Muscle layer of colon (tissue), 2 donors: Measurements from ENCODE around the gene IDS.
"Not testable (repeated sequence)": the region's sequence is repeated elsewhere in the genome, so short reads cannot be mapped to it uniquely, and the experiment has no call there.

Source experiments
- H3K27ac ChIP-seq: one replicate; pipeline ENCODE4 v1.7.0; 2013; ENCODE audit warnings: low read depth, mild to moderate bottlenecking, low read length, moderate library complexity
- H3K27me3 ChIP-seq, 2 donors: one replicate each; pipeline ENCODE4 v1.7.0; 2013; ENCODE audit warnings: low read length in 2 of 2, mild to moderate bottlenecking in 2 of 2; ENCODE audit not compliant: insufficient read depth in 2 of 2, control insufficient read depth in 1 of 2
- H3K36me3 ChIP-seq: one replicate; pipeline ENCODE4 v1.7.0; 2013; ENCODE audit warnings: mild to moderate bottlenecking, low read length; ENCODE audit not compliant: insufficient read depth
- H3K4me1 ChIP-seq: one replicate; pipeline ENCODE4 v1.7.0; 2013; ENCODE audit warnings: mild to moderate bottlenecking, low read length; ENCODE audit not compliant: insufficient read depth
- H3K4me3 ChIP-seq, 2 donors: one replicate each; pipeline ENCODE4 v1.7.0; 2013; ENCODE audit warnings: low read length in 2 of 2, low read depth in 1 of 2, mild to moderate bottlenecking in 1 of 2, moderate library complexity in 1 of 2
- H3K9ac ChIP-seq: one replicate; pipeline ENCODE4 v1.7.0; 2013; ENCODE audit warnings: low read length
- H3K9me3 ChIP-seq: one replicate; pipeline ENCODE4 v1.7.0; 2013; ENCODE audit warnings: mild to moderate bottlenecking, low read length
- donor health status: abdominal sarcoma.
- donor health status: Adenocarcinoma of cecum.

The IDS gene

DNA sequence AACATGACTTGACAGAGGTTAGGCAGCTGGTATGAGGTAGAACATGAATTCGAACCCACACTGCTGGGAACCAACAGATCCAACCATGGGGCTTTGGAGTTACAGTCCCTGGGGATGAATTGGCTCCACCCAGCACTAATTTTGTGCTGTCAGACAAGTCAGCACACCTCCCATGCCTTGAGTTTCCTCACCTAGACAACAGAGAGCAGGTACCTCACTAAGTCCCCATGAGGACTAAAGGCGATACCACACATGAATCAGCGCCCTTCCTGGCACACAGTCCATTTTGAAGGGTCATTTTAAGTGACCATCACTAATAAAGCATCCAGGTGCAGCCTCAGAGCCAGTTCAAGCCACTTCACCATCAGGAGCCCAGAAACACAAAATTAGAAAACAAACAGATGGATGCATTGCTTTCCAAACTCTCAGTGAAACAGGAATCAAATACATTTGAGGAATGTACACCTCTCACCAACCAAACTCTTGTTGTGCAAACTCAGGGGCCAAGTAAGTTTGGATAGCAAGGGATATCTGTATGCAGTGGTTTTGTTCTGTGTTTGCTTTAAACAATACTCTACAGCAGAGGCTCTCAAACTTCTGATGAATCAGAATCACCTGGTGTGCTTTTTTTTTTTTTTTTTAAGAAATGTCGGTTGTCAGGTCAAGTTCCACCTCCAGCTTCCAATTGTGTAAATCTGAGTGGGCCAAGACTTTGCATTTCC, 10.1 kb downstream of the IDS start:
- Histone ChIP-seq H3K36me3 (peaks cover 66% of the 10 kb centered on the region), H3K9me3 (no peaks in the 10 kb centered on the region), H3K27me3 (no peaks in the 10 kb centered on the region), H3K4me3 (no peak overlapping the region), H3K4me1 (no peaks in the 10 kb centered on the region), H3K9ac (no peak overlapping the region), H3K27ac (no peak overlapping the region)

DNA sequence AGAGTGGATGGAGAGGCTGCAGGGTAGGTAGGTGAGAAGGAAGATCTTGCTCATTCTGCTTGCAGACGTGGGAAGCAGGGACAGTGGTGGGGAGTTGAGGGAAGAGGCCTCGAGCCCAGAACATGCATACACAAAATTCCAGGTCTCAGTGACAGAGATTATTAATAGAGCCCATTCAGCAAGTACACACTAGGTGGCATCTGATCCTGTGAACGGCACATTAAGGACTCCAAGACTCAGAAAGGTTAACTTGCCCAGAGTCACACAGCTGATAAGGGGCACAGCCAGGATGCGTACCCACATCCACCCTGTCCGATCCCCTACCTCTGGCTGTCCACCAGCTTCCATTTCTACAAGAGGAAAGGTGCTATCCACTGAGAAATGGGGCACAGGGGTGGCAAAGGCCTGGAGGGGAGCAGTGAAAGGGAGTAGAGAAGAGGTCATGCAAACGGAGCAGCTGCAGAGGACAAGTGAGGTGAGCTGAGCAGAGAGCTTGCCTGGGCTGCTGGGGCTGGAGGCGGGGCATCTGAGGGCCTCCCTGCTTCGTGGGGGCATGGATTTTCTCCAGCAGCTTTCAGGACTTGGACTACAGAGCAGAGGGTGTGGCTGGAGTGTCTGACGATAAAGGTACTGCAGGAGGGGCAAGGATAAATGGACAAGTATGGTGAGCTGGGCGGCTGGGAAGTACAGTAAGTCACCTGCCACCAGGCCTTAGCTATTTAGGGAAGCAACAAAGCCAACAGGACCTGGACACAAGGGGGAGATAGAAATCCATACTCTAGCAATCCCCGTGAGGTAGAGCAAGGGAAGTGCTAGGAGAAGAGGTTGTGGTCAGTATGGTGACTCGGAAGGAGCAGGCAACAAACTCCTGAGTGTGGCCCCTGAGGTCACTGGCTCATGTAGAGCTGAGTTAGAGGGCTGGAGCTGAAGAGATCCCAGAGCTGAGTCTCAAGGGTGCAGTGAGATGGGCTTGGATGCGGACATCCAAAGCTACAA, 11.2 kb downstream of the IDS start:
- H3K27me3 ChIP-seq, result no peaks in the 10 kb centered on the region
- H3K9ac ChIP-seq, result no peak overlapping the region
- peaks cover 67% of the 10 kb centered on the region for H3K36me3 ChIP-seq
- H3K4me1 ChIP-seq, result no peaks in the 10 kb centered on the region
- H3K4me3 ChIP-seq, result no peak overlapping the region
- no peak overlapping the region for H3K27ac ChIP-seq
- H3K9me3 ChIP-seq, result no peaks in the 10 kb centered on the region

DNA sequence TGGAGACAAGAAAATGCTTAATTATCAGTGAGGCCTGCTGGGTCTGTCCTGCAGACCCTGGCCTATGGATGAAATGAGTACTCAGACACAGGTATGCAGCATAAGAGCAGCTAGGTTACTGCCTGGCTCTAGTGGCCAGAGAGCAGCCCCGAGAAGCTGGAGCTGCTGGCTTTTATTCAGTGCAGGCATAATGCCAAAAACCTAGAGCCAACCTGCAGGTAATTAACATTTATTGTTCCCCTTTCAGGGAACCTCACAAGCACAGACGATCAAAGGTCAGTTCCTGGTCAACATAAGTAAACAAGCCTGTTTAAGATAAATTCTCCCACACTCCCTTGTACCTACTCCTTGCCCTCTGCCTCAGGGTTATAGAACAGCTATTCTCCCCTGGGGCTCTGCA, 13.3 kb downstream of the IDS start:
- Histone ChIP-seq H3K27ac (no peak overlapping the region), H3K27me3 (no peaks in the 10 kb centered on the region), H3K4me3 (no peak overlapping the region), H3K9ac (no peak overlapping the region), H3K9me3 (no peaks in the 10 kb centered on the region), H3K36me3 (peaks cover 57% of the 10 kb centered on the region), H3K4me1 (no peaks in the 10 kb centered on the region)

DNA sequence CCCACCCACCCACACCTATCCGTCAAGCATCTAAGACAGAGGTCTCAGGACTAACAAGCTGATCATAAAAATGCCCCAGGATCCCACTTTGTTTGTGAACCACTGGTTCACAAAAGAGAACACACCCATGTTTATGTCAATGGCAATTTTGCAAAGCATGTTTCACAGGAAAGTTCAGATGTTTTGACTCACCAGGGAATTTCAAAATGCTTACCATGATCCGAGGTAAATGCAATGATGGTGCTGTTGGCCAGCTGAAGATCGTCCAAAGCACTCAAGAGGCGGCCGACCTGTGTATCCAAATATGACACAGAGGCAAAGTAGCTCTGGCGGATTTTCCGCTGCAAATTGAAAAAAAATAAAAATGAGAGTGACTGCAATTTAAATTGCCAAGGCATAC, 15.0 kb downstream of the IDS start:
- H3K27me3 ChIP-seq, result no peaks in the 10 kb centered on the region
- no peaks in the 10 kb centered on the region for H3K4me1 ChIP-seq
- no peaks in the 10 kb centered on the region for H3K9me3 ChIP-seq
- H3K36me3 ChIP-seq, result peaks cover 44% of the 10 kb centered on the region
- H3K9ac ChIP-seq, result no peak overlapping the region
- no peak overlapping the region for H3K27ac ChIP-seq
- H3K4me3 ChIP-seq, result no peak overlapping the region

DNA sequence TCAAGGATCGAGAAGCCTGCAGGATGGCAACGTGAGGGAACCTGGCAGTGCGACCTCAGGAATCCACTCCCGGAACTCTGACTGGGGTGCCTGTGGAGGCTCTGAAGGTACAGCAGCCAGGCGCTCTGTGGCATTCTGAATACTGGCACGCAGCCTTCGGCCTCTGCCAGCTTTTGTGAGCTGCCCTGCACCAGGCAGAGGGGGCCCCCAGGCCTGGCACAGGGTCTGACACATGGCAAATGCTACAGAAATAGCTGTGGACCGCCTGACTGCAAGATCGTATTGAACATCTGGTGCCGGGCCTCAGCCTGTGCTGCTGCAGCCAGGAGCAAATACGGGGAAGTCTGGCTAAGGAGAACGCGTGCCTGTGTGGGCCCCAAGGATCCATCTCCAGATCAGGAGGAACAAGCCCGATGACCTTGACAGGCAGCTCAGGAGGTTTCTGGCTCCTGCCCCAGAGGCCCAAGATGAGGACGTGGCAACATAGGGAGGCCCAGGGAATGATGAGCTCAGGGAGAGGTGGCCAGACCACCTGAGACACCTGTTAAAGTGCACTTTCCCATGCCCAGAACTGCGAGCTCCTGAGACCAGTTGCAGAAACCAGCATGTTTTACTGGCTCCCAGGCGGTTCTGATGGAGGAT, 16.6 kb downstream of the IDS start:
- not testable (repeated sequence) for H3K9ac ChIP-seq, H3K9me3 ChIP-seq, H3K4me3 ChIP-seq, H3K27ac ChIP-seq, H3K27me3 ChIP-seq, H3K4me1 ChIP-seq
- peaks cover 31% of the 10 kb centered on the region for H3K36me3 ChIP-seq

DNA sequence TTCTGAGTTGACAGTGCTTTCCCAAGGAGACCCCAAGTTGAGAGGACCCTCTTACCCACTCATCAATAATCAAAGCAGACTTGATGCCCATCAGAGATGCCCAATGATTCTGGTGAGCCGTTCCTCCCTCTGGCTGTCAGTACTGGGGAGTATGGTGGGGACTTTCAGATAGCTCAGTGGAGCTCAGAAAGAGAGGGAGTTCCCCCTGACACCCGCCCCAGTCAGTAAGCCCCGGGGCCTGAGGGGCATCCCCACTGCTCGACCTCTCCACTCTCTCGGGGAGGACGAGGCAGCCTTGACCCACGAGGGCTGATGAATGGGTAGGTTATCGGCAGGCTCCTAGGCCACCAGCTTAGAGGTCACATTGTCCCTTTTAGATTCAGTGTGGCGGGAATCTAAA, 17.1 kb downstream of the IDS start:
- H3K4me1 ChIP-seq, H3K27me3 ChIP-seq, H3K9me3 ChIP-seq, H3K27ac ChIP-seq, H3K9ac ChIP-seq, H3K4me3 ChIP-seq: not testable (repeated sequence)
- peaks cover 30% of the 10 kb centered on the region for H3K36me3 ChIP-seq

DNA sequence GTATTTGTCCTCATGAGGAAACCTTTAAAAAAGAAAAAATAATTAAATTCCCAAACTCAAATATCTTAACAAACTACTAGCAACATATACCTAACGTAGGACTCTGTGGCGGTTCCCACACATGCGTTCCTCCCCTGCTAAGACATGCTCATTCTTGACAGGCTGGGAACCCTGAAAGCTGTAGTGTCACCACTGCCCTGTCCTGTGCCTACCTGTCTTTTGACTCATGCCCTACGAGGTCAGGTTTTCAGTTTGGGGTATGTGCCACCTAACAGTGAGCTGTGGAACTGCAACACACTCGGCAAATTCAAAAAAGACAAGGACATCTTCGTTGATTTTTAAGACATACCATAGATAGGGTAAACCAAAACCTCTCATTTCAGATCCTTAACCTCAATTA, 17.8 kb downstream of the IDS start:
- H3K27ac ChIP-seq, result no peak overlapping the region
- H3K9ac ChIP-seq, result no peak overlapping the region
- H3K36me3 ChIP-seq, result peaks cover 28% of the 10 kb centered on the region
- H3K4me1 ChIP-seq, result no peaks in the 10 kb centered on the region
- H3K9me3 ChIP-seq, result no peaks in the 10 kb centered on the region
- H3K4me3 ChIP-seq, result no peak overlapping the region
- H3K27me3 ChIP-seq, result no peaks in the 10 kb centered on the region

DNA sequence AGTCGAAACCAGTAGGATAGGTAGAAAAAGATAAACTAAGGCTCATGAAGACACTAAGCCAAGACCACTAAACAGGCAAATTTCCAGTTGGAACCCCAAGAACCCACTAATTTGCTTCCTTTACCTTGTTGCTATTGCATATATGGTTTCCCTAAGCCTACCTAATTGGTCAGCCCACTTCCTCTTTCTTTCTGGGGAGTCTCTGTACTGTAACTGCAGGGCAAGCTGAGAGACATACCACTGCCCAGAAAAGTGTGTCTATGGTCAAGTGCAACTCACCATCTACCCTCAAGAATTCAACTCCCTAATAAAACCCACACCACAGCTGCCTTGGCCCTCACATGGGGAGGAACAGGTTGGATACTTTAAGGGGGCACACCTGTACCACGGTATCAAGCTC, 28.6 kb downstream of the IDS start:
- Histone ChIP-seq H3K36me3 (peaks cover 4% of the 10 kb centered on the region), H3K9me3 (no peaks in the 10 kb centered on the region), H3K27me3 (peaks cover 0 to 6% of the 10 kb centered on the region in 2 donors), H3K4me1 (no peaks in the 10 kb centered on the region), H3K4me3 (no peak overlapping the region), H3K9ac (no peak overlapping the region), H3K27ac (no peak overlapping the region)

- Histone ChIP-seq H3K36me3 (no peaks in the 10 kb centered on the region), H3K4me3 (no peak overlapping the region), H3K4me1 (no peaks in the 10 kb centered on the region), H3K9ac (no peak overlapping the region), H3K27me3 (peaks cover 0 to 6% of the 10 kb centered on the region in 2 donors), H3K9me3 (no peaks in the 10 kb centered on the region), H3K27ac (no peak overlapping the region)
Observed at GRCh38 chrX:149473966-149474365, 31.1 kb downstream of the IDS start.

DNA sequence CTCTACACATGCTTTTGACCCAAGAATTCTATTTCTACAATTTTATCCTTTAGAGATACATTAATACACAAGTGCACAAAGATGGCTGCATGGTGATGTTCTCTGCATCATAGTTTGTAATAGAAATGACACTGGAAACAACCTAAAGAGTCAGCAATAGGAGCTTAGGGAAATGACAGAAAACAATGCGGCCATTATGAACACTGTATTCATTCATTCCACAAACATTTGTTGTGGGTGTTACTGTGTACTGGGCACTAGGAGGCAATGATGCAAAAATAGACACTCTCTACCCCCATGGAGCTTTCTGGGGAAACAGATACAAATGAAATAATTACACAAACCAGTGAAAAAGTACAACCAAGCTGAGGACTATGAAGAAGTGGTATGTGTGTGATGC, 32.0 kb downstream of the IDS start:
- H3K9ac ChIP-seq, result no peak overlapping the region
- peaks cover 0 to 6% of the 10 kb centered on the region in 2 donors for H3K27me3 ChIP-seq
- H3K9me3 ChIP-seq, result no peaks in the 10 kb centered on the region
- H3K4me1 ChIP-seq, result no peaks in the 10 kb centered on the region
- no peaks in the 10 kb centered on the region for H3K36me3 ChIP-seq
- H3K4me3 ChIP-seq, result no peak overlapping the region
- no peak overlapping the region for H3K27ac ChIP-seq

DNA sequence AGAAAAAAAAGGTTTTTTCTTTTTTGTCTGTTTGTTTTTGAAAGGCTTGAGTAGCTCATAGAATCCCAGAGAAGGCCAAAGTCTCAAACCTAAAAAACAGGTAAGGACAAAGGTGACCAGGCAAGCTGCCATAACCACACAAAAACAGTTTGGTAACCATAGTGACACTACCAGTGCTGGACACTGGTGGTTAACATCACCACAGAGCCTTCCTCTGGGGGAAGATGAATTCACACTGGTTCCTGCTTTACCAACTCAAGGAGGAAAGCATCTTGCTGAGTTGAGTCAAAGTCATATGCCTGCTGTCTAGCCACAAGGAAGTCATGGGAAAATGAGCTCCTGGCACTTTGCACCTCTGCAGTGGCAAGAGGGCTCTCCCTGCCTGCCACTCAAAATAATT, 32.5 kb downstream of the IDS start:
- Histone ChIP-seq H3K27me3 (peaks cover 0 to 6% of the 10 kb centered on the region in 2 donors), H3K4me1 (no peaks in the 10 kb centered on the region), H3K36me3 (no peaks in the 10 kb centered on the region), H3K4me3 (no peak overlapping the region), H3K9ac (no peak overlapping the region), H3K9me3 (no peaks in the 10 kb centered on the region), H3K27ac (no peak overlapping the region)
